ENCODE data around the gene BRD3.
A peak's percentile ranks its signal among the peaks of the same experiment; 100 is the strongest.
"Not testable (repeated sequence)": the region's sequence is repeated elsewhere in the genome, so short reads cannot be mapped to it uniquely, and the experiment has no call there.

Gene BRD3

GRCh38 chr9:134067904-134068743, at the start of gene BRD3:
TSS of gene BRD3 (minus strand) at chr9:134068026. CDS start at chr9:134053477, 14,549 bp downstream.
- DNase-seq (ENCODE audit: low read depth, low spot score): peak; percentile 98

- no peak for DNase-seq (ENCODE audit: low read depth, low spot score)
Measured at GRCh38 chr9:134112561-134112960, 44.7 kb upstream of the BRD3 start.

- no peak for DNase-seq (ENCODE audit: low read depth, low spot score)
Measured at GRCh38 chr9:134111064-134111463, 43.2 kb upstream of the BRD3 start.

GRCh38 chr9:134103391-134103998, 35.7 kb upstream of the BRD3 start:
- no peak for DNase-seq (ENCODE audit: low read depth, low spot score)

GRCh38 chr9:134101623-134102149, 33.9 kb upstream of the BRD3 start:
- DNase-seq (ENCODE audit: low read depth, low spot score): no peak

GRCh38 chr9:134101133-134101532, 33.3 kb upstream of the BRD3 start:
- DNase-seq (ENCODE audit: low read depth, low spot score): not testable (repeated sequence)

- no peak for DNase-seq (ENCODE audit: low read depth, low spot score)
Measured at GRCh38 chr9:134100040-134100439, 32.2 kb upstream of the BRD3 start.

GRCh38 chr9:134099123-134099761, 31.4 kb upstream of the BRD3 start:
- DNase-seq (ENCODE audit: low read depth, low spot score): peak; percentile 16

- no peak for DNase-seq (ENCODE audit: low read depth, low spot score)
Measured at GRCh38 chr9:134089972-134090371, 22.1 kb upstream of the BRD3 start.

GRCh38 chr9:134088063-134088725, 20.4 kb upstream of the BRD3 start:
- DNase-seq (ENCODE audit: low read depth, low spot score): no peak

- DNase-seq (ENCODE audit: low read depth, low spot score): no peak
Measured at GRCh38 chr9:134085674-134086073, 17.8 kb upstream of the BRD3 start.

GRCh38 chr9:134083451-134083850, 15.6 kb upstream of the BRD3 start:
- no peak for DNase-seq (ENCODE audit: low read depth, low spot score)

GRCh38 chr9:134076644-134077043, 8.8 kb upstream of the BRD3 start:
- no peak for DNase-seq (ENCODE audit: low read depth, low spot score)

- DNase-seq (ENCODE audit: low read depth, low spot score): not testable (repeated sequence)
Measured at GRCh38 chr9:134075689-134076088, 7.9 kb upstream of the BRD3 start.

- no peak for DNase-seq (ENCODE audit: low read depth, low spot score)
Measured at GRCh38 chr9:134073500-134073899, 5.7 kb upstream of the BRD3 start.

- not testable (repeated sequence) for DNase-seq (ENCODE audit: low read depth, low spot score)
Measured at GRCh38 chr9:134072683-134073082, 4.9 kb upstream of the BRD3 start.

GRCh38 chr9:134071149-134071548, 3.3 kb upstream of the BRD3 start:
- no peak for DNase-seq (ENCODE audit: low read depth, low spot score)

- no peak for DNase-seq (ENCODE audit: low read depth, low spot score)
Measured at GRCh38 chr9:134069480-134070399, 1.9 kb upstream of the BRD3 start.

- no peak for DNase-seq (ENCODE audit: low read depth, low spot score)
Measured at GRCh38 chr9:134068744-134069479, 1.1 kb upstream of the BRD3 start.
